ENCODE results near the gene TIAM2.
"Not testable (repeated sequence)": the region's sequence is repeated elsewhere in the genome, so short reads cannot be mapped to it uniquely, and the experiment has no call there.

The TIAM2 gene

DNA sequence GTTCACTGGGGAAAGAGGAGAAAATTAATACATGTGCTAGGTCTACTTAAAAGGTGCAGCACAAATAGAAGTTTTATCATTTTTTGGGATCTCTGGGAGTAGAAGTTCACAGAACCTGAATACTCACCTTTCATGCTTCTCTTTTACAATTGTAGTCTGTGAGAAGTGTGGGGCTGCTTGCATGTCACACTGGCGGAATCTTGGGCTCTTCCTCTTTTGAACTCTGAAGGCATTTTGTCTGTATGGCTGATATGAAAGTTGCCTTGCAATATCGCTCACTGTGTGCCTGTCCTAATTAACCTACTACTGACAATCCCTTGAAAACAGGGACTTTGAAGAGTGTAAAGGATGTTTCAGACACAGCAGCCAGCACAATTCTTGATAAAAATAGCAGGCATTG is 202.8 kb downstream of the TIAM2 start:
- no peak for DNase-seq (ENCODE audit: low spot score)

DNA sequence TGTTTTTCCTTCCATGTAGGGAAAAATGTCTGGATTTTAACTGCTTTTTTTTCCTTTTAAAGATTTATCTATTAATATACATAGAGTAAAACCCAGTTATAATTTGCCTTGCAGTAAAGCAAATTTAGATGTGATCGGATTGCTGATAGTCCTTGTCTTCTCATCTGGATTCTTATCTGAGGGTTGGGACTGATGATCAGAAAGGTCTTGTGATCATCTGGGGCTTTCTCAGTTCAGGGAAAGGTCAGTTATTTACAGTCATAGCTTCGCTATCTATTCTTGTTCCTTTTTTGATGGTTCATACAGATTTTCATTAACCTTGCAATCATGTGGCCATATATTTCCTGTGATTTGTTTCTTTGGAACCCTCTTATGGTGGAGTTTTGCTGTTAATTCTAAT is 204.9 kb downstream of the TIAM2 start:
- DNase-seq (ENCODE audit: low spot score), result no peak

DNA sequence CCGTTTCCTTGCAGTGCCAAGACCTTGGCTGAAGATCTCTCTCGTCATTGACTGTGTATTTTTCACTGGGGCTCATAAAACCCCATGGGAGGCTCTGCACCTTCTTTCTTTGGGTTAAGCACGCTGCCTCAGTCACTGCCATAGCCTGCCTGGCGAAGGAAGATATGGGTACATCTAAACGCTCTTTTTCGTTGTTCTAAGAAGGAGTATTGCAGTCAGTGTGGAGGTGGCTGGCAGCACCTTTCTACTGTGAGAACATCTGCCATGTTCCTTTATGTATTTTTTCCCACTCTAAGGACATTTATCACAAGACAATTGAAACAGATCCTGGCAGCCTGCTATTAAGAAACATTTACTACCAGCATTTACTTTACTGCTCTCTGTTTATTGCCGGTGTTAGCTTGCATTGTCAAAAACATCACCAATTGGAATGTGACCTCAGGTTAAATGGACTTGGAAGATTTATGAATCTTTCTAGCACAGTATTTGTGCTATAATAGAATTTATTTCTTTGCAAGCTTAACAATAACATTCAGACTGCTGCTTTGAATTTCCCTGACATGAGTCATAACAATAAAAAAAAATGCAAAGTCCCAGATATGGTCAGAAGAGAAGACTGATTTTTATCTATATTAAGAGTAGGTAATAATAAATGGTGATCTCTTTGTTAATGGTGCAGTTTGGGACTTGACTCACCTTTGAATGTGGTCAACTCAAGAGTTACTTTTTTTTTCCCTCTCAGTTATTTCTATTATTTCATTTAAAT is 206.5 kb downstream of the TIAM2 start:
- DNase-seq (ENCODE audit: low spot score), result no peak

DNA sequence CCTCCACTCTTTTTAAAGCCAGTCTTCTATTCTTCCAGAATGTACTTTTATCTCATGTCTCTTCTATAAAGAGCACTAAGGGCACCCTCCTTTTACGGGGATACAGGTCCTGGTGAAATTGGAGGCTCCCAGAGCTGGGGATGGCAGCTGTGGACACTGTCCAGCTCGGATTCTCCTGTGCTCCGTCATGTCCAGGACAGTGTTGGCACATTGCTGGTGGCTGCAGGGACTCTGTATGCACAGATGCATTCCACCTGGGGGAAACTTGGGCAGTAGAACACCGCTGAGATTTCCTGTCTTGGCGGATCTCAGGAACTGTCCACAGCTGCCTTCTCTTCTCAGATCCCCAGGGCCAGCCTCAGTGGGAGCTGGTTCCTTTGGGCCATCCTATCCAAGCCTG is 212.1 kb downstream of the TIAM2 start:
- no peak for DNase-seq (ENCODE audit: low spot score)

DNA sequence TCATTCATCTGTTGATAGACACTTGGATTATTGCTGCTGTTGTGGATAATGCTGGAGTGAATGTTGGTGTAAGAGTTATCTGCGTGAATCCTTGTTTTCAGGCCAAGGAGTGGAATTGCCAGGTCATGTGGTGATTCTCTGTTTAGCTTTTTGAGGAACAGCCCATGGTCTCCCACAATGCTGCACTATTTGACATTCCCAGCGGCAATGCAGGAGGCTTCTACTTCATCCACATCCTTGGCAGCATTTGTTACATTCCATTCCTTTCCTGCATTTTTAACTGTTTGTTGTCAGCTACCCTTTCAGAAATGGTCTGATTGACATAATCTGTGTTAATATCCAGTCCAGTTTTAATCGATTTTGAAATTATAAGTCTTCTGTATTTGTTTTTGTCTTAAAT is 217.0 kb downstream of the TIAM2 start:
- no peak for DNase-seq (ENCODE audit: low spot score)

GRCh38 chr6:155212616-155213380 is 217.7 kb downstream of the TIAM2 start:
- no peak for DNase-seq (ENCODE audit: low spot score)

- DNase-seq (ENCODE audit: low spot score), result no peak
Observed at GRCh38 chr6:155213611-155214372, 218.7 kb downstream of the TIAM2 start.

DNA sequence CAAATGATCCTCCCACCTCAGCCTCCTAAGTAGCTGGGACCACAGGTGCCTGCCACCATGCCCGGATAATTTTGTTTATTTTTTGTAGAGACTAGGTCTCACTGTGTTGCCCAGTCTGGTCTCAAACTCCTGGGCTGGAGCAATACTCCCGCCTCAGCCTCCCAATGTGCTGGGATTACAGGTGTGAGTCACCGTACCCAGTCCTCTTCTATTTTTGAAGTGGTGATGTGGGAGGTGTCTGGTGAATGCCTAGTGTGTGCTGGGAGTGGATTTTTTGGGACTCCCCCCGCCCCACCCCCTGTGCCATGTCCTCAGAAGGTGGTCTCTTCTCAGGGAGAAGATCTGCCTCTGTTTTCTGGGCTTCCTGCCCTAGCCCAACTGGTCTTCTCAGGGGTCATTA is 220.8 kb downstream of the TIAM2 start:
- DNase-seq (ENCODE audit: low spot score), result no peak

GRCh38 chr6:155216312-155217046 is 221.4 kb downstream of the TIAM2 start:
- DNase-seq (ENCODE audit: low spot score), result no peak

- DNase-seq (ENCODE audit: low spot score), result not testable (repeated sequence)
Observed at GRCh38 chr6:155218711-155219110, 223.6 kb downstream of the TIAM2 start.

GRCh38 chr6:155219299-155219698 is 224.2 kb downstream of the TIAM2 start:
- DNase-seq (ENCODE audit: low spot score), result no peak

DNA sequence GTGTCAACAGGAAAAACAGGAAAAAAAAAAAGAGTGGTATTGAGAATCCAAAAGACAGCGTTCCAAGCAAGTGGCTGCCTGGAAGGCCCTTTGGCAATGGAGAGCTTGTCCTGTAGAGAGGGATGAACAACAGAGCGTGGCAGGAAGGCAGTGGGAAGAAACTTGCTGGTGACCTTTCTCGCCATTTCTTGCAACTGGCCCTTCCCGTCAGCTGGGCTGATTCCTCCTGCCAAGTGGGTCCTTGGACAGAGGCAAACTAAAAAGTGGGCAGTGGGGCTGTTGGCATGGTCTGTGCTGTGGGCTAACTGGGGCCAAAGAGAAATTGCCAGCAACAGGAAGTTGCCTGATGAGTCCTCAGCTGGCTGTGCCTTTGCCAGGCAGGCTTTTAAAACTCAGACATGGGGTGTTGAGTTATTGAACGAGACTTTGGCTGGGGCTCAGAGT is 224.8 kb downstream of the TIAM2 start:
- no peak for DNase-seq (ENCODE audit: low spot score)

GRCh38 chr6:155221086-155221485 is 226.0 kb downstream of the TIAM2 start:
- no peak for DNase-seq (ENCODE audit: low spot score)

GRCh38 chr6:155222506-155222905 is 227.4 kb downstream of the TIAM2 start:
- no peak for DNase-seq (ENCODE audit: low spot score)

GRCh38 chr6:155223646-155224451 is 228.7 kb downstream of the TIAM2 start:
- no peak for DNase-seq (ENCODE audit: low spot score)

GRCh38 chr6:155224618-155225017 is 229.5 kb downstream of the TIAM2 start:
- no peak for DNase-seq (ENCODE audit: low spot score)

DNA sequence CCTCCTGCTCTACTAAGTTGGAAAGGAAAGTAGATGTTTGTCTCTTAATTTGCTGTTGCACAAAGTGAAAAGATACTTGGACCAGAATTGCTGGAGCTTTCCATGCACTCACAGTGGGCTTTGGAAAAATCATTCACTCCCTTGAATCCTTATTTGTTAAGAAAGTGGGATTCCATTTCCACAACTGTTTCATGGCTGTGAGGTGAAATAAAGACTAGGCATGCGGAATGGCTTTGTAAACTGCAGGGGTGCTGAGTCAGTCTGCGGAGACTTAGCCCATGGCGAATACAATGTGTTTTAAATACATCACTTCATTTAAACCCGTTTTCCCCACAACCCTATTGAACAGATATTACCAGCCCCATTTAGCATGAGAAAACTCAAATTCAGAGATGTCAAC is 231.9 kb downstream of the TIAM2 start:
- DNase-seq (ENCODE audit: low spot score), result no peak

GRCh38 chr6:155228546-155229166 is 233.5 kb downstream of the TIAM2 start:
- DNase-seq (ENCODE audit: low spot score), result no peak

GRCh38 chr6:155230975-155231374 is 235.9 kb downstream of the TIAM2 start:
- not testable (repeated sequence) for DNase-seq (ENCODE audit: low spot score)

GRCh38 chr6:155232848-155233247 is 237.7 kb downstream of the TIAM2 start:
- DNase-seq (ENCODE audit: low spot score), result no peak

GRCh38 chr6:155234167-155234566 is 239.1 kb downstream of the TIAM2 start:
- no peak for DNase-seq (ENCODE audit: low spot score)

All from NAMALWA (cell line).